Panc1 (cell line): ENCODE measurements around the gene RASA3. TPM values are rescaled to one million over a fixed set of nuclear protein-coding genes. Genes with fewer than 3 reads are reported as not detected.
"Not testable (repeated sequence)": the region's sequence is repeated elsewhere in the genome, so short reads cannot be mapped to it uniquely, and the experiment has no call there.

Experiments used
- ATAC-seq: fragments of 200-7000 bp; cut with Tn5 transposase; 2 replicates; pipeline ENCODE4 v1.9.1; 2020; ENCODE audit warnings: mild to moderate bottlenecking, moderate library complexity
- BruUV-seq: library from RNA; stranded (reverse); fragments of 400-500 nt; replicated peaks from 2 replicates; lab custom pipeline; 2021; lab: Mats Ljungman, UMichigan
- CTCF ChIA-PET: fragments of 300-600 bp; sonication (Branson Sonifier 250); formaldehyde crosslinking; loops from one replicate; lab custom pipeline; 2022; ENCODE audit warnings: antibody characterized with exemption; lab: Charles Lee
- POLR2A ChIA-PET: fragments of 300-600 bp; sonication (Branson Sonifier 250); formaldehyde crosslinking; loops from one replicate; lab custom pipeline; 2022; ENCODE audit warnings: antibody characterized with exemption; lab: Charles Lee
- DNase-seq: peaks from one replicate; pipeline ENCODE4 v3.0.0-alpha.2; 2010; ENCODE audit warnings: low read depth, low spot score
- H3K27ac ChIP-seq: 2 replicates; pipeline ENCODE4 v1.5.1; 2011; ENCODE audit warnings: mild to moderate bottlenecking, low read length, inconsistent platforms
- H3K27me3 ChIP-seq: fragments of 200-500 bp; sonication (Bioruptor generic); 2 replicates; pipeline ENCODE4 v1.6.0; 2014; ENCODE audit warnings: low read length, inconsistent platforms; ENCODE audit not compliant: control insufficient read depth, insufficient read depth
- H3K36me3 ChIP-seq: fragments of 200-500 bp; sonication (Bioruptor generic); 2 replicates; pipeline ENCODE4 v1.5.1; 2014; ENCODE audit warnings: inconsistent platforms, mild to moderate bottlenecking, low read length, moderate library complexity; ENCODE audit not compliant: control insufficient read depth, insufficient read depth
- H3K4me1 ChIP-seq: 2 replicates; pipeline ENCODE4 v1.5.1; 2011; ENCODE audit warnings: inconsistent platforms, mild to moderate bottlenecking, low read length, moderate library complexity; ENCODE audit not compliant: control insufficient read depth, insufficient read depth
- H3K4me3 ChIP-seq, 2 experiments: 2 replicates each; pipeline ENCODE4 v1.5.1; 2011 to 2012; ENCODE audit warnings: low read depth in 2 of 2, low read length in 2 of 2, mild to moderate bottlenecking in 2 of 2, inconsistent platforms in 1 of 2, moderate library complexity in 1 of 2
- H3K9me3 ChIP-seq: fragments of 200-500 bp; sonication (Bioruptor generic); 2 replicates; pipeline ENCODE4 v1.5.1; 2014; ENCODE audit warnings: low read depth, mild to moderate bottlenecking, inconsistent platforms, low read length, moderate library complexity; ENCODE audit not compliant: control insufficient read depth, insufficient read depth
- POLR2AphosphoS5 ChIP-seq: IDR thresholded peaks from 2 replicates; pipeline ENCODE4 v1.6.1; 2012; ENCODE audit warnings: mild to moderate bottlenecking, low read depth, low read length, moderate library complexity
- SIN3A ChIP-seq: IDR thresholded peaks from 2 replicates; pipeline ENCODE4 v1.6.1; 2012; ENCODE audit warnings: low read depth, mild to moderate bottlenecking, low read length, moderate library complexity, borderline replicate concordance; ENCODE audit not compliant: insufficient read depth
- TCF7L2 ChIP-seq: IDR thresholded peaks from 2 replicates; pipeline ENCODE4 v1.6.1; 2011; ENCODE audit warnings: mild to moderate bottlenecking, low read depth, low read length, inconsistent platforms
- in situ Hi-C: cut with HindIII; loops from 2 replicates; pipeline ENCODE4 v1.10.0; 2016; ENCODE audit warnings: low sequenced_read_pairs, low pct_unique_long_range_greater_than_20kb
- intact Hi-C: fragments of 100-400 bp; cut with micrococcal nuclease; formaldehyde crosslinking; loops from one replicate; pipeline ENCODE4 v1.10.0; 2022; ENCODE audit not compliant: unreplicated experiment
- total RNA-seq: library from RNA; stranded (reverse); gene quantifications from one replicate; pipeline ENCODE4 v1.2.1, GENCODE V29; 2021; ENCODE audit not compliant: unreplicated experiment
- TF ChIP-seq, protein P1 (sequence below), 2 experiments: IDR thresholded peaks; 2 replicates each; pipeline ENCODE4 v1.6.1; 2011 to 2012; ENCODE audit warnings: low read depth in 2 of 2, control low read depth in 1 of 2, low read length in 1 of 2, mild to moderate bottlenecking in 1 of 2, moderate library complexity in 1 of 2; ENCODE audit not compliant: insufficient read depth in 1 of 2
- TF ChIP-seq, protein P2 (sequence below): fragments of 450-650 bp; IDR thresholded peaks from 2 replicates; pipeline ENCODE4 v1.5.1; 2017; ENCODE audit warnings: mild to moderate bottlenecking

RASA3 gene
- total RNA-seq, 1 experiment from 2014 or later, result 33.7 TPM

DNA sequence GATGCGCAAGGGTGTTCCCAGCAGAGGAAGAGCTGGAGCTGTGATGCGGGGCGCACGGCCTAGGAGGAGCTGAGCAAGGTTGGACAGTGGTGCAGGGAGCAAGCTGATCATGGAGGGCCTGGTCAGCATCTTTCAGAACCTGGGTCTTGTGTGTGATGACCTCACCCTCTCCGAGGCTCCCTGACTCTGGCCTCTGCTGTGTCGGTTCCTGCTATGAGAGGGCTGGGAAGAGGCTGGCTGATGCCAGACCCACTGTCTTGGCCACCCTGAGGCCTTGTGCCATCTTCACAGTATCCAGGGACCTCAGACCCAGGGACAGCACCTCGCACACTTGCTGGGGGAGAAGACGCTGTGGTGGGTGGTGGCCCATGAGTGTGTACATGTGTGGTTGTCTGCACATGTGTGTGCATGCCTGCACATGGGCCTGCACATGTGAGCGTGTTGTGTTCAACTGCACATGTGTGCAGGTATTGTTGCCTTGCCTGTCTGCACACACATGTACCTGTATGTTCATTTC lies 142.0 kb downstream of the RASA3 start:
- DNase-seq (no peak), ATAC-seq (no peak)
- Histone ChIP-seq H3K9me3 (no peaks in the 10 kb centered on the region), H3K27ac (no peak overlapping the region), H3K27me3 (no peaks in the 10 kb centered on the region), H3K36me3 (peaks cover 3% of the 10 kb centered on the region; the same call in 1 of the 2 replicates), H3K4me3 (no peak overlapping the region), H3K4me1 (no peaks in the 10 kb centered on the region)
- POLR2A ChIA-PET, result no interaction called here
- in situ Hi-C loops (no loop called here), intact Hi-C loops (no loop called here)
- CTCF ChIA-PET, result no interaction called here
- no TSS peak for BruUV-seq
- TF ChIP-seq, protein P1, sequence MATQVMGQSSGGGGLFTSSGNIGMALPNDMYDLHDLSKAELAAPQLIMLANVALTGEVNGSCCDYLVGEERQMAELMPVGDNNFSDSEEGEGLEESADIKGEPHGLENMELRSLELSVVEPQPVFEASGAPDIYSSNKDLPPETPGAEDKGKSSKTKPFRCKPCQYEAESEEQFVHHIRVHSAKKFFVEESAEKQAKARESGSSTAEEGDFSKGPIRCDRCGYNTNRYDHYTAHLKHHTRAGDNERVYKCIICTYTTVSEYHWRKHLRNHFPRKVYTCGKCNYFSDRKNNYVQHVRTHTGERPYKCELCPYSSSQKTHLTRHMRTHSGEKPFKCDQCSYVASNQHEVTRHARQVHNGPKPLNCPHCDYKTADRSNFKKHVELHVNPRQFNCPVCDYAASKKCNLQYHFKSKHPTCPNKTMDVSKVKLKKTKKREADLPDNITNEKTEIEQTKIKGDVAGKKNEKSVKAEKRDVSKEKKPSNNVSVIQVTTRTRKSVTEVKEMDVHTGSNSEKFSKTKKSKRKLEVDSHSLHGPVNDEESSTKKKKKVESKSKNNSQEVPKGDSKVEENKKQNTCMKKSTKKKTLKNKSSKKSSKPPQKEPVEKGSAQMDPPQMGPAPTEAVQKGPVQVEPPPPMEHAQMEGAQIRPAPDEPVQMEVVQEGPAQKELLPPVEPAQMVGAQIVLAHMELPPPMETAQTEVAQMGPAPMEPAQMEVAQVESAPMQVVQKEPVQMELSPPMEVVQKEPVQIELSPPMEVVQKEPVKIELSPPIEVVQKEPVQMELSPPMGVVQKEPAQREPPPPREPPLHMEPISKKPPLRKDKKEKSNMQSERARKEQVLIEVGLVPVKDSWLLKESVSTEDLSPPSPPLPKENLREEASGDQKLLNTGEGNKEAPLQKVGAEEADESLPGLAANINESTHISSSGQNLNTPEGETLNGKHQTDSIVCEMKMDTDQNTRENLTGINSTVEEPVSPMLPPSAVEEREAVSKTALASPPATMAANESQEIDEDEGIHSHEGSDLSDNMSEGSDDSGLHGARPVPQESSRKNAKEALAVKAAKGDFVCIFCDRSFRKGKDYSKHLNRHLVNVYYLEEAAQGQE (IDR thresholded peaks at IDR 0.05; ENCODE audit: insufficient read depth in 1 of 2, low read depth in 2 of 2, low read length in 1 of 2), result no peak
- TF ChIP-seq SIN3A (no peak), TCF7L2 (no peak)

DNA sequence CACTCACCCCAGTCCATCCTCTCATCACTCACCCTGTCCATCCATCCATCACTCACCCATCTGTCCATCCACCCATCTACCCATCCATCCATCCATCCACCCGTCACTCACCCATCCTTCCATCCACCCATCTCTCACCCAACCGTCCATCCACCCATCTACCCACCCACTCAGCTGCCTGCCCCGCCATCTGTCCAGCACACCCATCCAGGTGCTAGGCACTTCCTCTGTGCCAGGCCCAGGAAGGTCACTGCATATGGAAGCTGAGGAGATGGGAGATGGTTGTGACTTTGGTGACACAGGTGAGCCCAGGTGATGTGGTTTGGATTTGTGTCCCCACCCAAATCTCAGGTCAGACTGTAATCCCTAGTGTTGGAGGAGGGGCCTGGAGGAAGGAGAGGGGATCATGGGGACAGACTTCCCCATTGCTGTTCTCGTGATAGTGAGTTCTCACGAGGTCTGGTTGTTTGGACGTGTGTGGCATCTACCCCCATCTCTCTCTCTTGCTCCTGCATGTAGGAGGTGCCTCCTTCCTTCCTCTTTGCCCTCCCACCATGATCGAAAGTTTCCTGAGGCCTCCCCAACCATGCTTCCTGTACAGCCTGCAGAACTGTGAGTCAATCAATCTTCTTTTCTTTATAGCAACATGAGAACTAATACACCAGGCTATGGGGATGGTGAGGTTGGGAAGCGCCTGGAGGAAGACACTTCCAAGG lies 142.7 kb downstream of the RASA3 start:
- H3K4me1 ChIP-seq, result no peaks in the 10 kb centered on the region
- in situ Hi-C loops (no loop called here), intact Hi-C loops (no loop called here)
- H3K4me3 ChIP-seq, result no peak overlapping the region
- no TSS peak for BruUV-seq
- TF ChIP-seq, protein P2, sequence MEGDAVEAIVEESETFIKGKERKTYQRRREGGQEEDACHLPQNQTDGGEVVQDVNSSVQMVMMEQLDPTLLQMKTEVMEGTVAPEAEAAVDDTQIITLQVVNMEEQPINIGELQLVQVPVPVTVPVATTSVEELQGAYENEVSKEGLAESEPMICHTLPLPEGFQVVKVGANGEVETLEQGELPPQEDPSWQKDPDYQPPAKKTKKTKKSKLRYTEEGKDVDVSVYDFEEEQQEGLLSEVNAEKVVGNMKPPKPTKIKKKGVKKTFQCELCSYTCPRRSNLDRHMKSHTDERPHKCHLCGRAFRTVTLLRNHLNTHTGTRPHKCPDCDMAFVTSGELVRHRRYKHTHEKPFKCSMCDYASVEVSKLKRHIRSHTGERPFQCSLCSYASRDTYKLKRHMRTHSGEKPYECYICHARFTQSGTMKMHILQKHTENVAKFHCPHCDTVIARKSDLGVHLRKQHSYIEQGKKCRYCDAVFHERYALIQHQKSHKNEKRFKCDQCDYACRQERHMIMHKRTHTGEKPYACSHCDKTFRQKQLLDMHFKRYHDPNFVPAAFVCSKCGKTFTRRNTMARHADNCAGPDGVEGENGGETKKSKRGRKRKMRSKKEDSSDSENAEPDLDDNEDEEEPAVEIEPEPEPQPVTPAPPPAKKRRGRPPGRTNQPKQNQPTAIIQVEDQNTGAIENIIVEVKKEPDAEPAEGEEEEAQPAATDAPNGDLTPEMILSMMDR, result no peak
- TF ChIP-seq POLR2AphosphoS5, result no peak
- no peak for TF ChIP-seq SIN3A
- TF ChIP-seq, protein P1 (IDR thresholded peaks at IDR 0.05; ENCODE audit: insufficient read depth in 1 of 2, low read depth in 2 of 2, low read length in 1 of 2), result no peak
- TF ChIP-seq TCF7L2, result no peak
- no peaks in the 10 kb centered on the region for H3K9me3 ChIP-seq
- H3K27me3 ChIP-seq, result no peaks in the 10 kb centered on the region
- peaks cover 3% of the 10 kb centered on the region; the same call in 1 of the 2 replicates for H3K36me3 ChIP-seq
- CTCF ChIA-PET, result no interaction called here
- POLR2A ChIA-PET, result no interaction called here
- no peak overlapping the region for H3K27ac ChIP-seq
- DNase-seq (no peak), ATAC-seq (no peak)

DNA sequence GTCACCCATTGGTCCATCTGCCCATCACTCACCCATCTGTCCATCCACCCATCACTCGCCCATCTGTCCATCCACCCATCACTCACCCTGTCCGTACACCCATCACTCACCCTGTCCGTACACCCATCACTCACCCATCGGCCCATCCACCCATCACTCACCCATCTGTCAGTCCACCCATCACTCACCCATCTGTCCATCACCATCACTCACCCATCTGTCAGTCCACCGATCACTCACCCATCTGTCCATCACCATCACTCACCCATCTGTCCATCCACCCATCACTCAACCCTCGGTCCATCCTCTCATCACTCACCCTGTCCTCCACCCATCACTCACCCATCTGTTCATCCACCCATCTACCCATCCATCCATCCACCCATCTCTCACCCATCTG lies 143.6 kb downstream of the RASA3 start:
- H3K9me3 ChIP-seq, DNase-seq, ATAC-seq, H3K4me3 ChIP-seq, H3K27ac ChIP-seq, BruUV-seq, in situ Hi-C loops, H3K4me1 ChIP-seq, POLR2A ChIA-PET, H3K27me3 ChIP-seq, CTCF ChIA-PET, H3K36me3 ChIP-seq, intact Hi-C loops: not testable (repeated sequence)
